MM.1S (cell line): ENCODE results near the gene ALAS1.

Experiments
- DNase-seq: peaks from one replicate; pipeline ENCODE4 v3.0.0-alpha.2; 2015
- H2AFZ ChIP-seq: fragments of 300-600 bp; sonication (generic); 2 replicates; pipeline ENCODE4 v1.6.0; 2016; ENCODE audit warnings: antibody characterized with exemption, low read length
- H3F3A ChIP-seq: fragments of 300-600 bp; sonication (generic); 2 replicates; pipeline ENCODE4 v1.6.1; 2016; ENCODE audit warnings: mild to moderate bottlenecking, antibody characterized with exemption, low read length, moderate library complexity, mixed read lengths; ENCODE audit not compliant: insufficient read depth
- H3K27ac ChIP-seq: fragments of 300-600 bp; sonication (generic); 2 replicates; pipeline ENCODE4 v1.5.1; 2016; ENCODE audit warnings: mild to moderate bottlenecking, low read length
- H3K27me3 ChIP-seq: fragments of 300-600 bp; sonication (generic); replicated peaks from 2 replicates; pipeline ENCODE4 v1.6.0; 2016; ENCODE audit warnings: low read length; ENCODE audit not compliant: insufficient read depth
- H3K36me3 ChIP-seq: fragments of 300-600 bp; sonication (generic); replicated peaks from 2 replicates; pipeline ENCODE4 v1.6.1; 2016; ENCODE audit warnings: mild to moderate bottlenecking, low read length, mixed read lengths; ENCODE audit not compliant: insufficient read depth
- H3K4me1 ChIP-seq: fragments of 300-600 bp; sonication (generic); 2 replicates; pipeline ENCODE4 v1.6.1; 2016; ENCODE audit warnings: low read length, mixed read lengths
- H3K4me2 ChIP-seq: fragments of 300-600 bp; sonication (generic); 2 replicates; pipeline ENCODE4 v1.6.0; 2016; ENCODE audit warnings: low read depth, low read length
- H3K4me3 ChIP-seq: fragments of 300-600 bp; sonication (generic); 2 replicates; pipeline ENCODE4 v1.5.1; 2016; ENCODE audit warnings: low read length, mixed read lengths
- H3K79me2 ChIP-seq: fragments of 300-600 bp; sonication (generic); 2 replicates; pipeline ENCODE4 v1.6.1; 2016; ENCODE audit warnings: mixed run types, low read length, mixed read lengths
- H3K9ac ChIP-seq: fragments of 300-600 bp; sonication (generic); 2 replicates; pipeline ENCODE4 v1.6.1; 2016; ENCODE audit warnings: low read length, mixed read lengths
- H3K9me2 ChIP-seq: fragments of 300-600 bp; sonication (generic); replicated peaks from 2 replicates; pipeline ENCODE4 v1.6.1; 2016; ENCODE audit warnings: mild to moderate bottlenecking, low read length, mixed read lengths; ENCODE audit not compliant: insufficient read depth
- H3K9me3 ChIP-seq: fragments of 300-600 bp; sonication (generic); replicated peaks from 2 replicates; pipeline ENCODE4 v1.6.1; 2016; ENCODE audit warnings: mild to moderate bottlenecking, low read length, mixed read lengths; ENCODE audit not compliant: insufficient read depth
- H4K20me1 ChIP-seq: fragments of 300-600 bp; sonication (generic); 2 replicates; pipeline ENCODE4 v1.6.1; 2016; ENCODE audit warnings: mild to moderate bottlenecking, low read length, moderate library complexity, mixed read lengths; ENCODE audit not compliant: insufficient read depth
- CTCF ChIP-seq: fragments of 300-600 bp; sonication (generic); IDR thresholded peaks from 2 replicates; pipeline ENCODE4 v1.5.1; 2016; ENCODE audit warnings: antibody characterized with exemption, low read length, mixed read lengths
- EZH2 ChIP-seq: fragments of 300-600 bp; sonication (generic); optimal IDR thresholded peaks from 2 replicates; pipeline ENCODE3; 2017; ENCODE audit warnings: low read depth, mild to moderate bottlenecking, antibody characterized with exemption, low read length, mixed read lengths
- EZH2phosphoT487 ChIP-seq: fragments of 300-600 bp; sonication (generic); IDR thresholded peaks from 2 replicates; pipeline ENCODE4 v1.6.1; 2018; ENCODE audit warnings: antibody characterized with exemption, low read length

Gene ALAS1

DNA sequence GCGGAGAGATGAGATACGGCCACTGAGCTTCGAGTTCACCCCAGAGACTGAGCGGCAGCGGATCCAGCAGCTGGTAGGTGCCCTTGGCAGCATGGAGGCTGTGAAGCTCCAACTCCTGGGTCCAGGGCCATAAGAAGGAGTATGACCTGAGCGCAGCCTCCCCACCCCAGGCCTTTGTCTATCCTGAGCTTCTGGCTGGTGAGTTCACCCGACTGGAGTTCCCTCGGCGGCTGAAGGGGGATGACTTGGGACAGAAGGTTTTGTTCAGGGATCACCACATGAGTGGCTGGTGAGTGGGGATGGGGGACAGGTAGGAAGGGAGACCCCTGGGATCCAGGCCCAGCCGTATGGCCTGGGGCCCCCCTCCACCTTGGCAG, 50.2 kb downstream of the ALAS1 start:
- no peak for DNase-seq
- no peak overlapping the region for H3K9ac ChIP-seq
- no peaks in the 10 kb centered on the region for H3K9me2 ChIP-seq
- H4K20me1 ChIP-seq = no peaks in the 10 kb centered on the region
- H3K36me3 ChIP-seq = no peaks in the 10 kb centered on the region
- no peak for TF ChIP-seq EZH2phosphoT487
- no peak for TF ChIP-seq EZH2
- TF ChIP-seq CTCF = no peak
- no peak overlapping the region for H3K4me3 ChIP-seq
- H2AFZ ChIP-seq = no peak overlapping the region
- peaks cover 15% of the 10 kb centered on the region for H3F3A ChIP-seq
- H3K4me1 ChIP-seq = peaks cover 14% of the 10 kb centered on the region
- H3K27me3 ChIP-seq = no peaks in the 10 kb centered on the region
- no peak overlapping the region for H3K27ac ChIP-seq
- H3K4me2 ChIP-seq = no peak overlapping the region
- H3K9me3 ChIP-seq = no peaks in the 10 kb centered on the region
- H3K79me2 ChIP-seq = peaks cover 6% of the 10 kb centered on the region; the same call in 1 of the 2 replicates

GRCh38 chr3:52248816-52249547, 51.0 kb downstream of the ALAS1 start:
- Histone ChIP-seq H3K9me2 (no peaks in the 10 kb centered on the region), H3K4me3 (no peak overlapping the region), H3K79me2 (peaks cover 6% of the 10 kb centered on the region; the same call in 1 of the 2 replicates), H3K27me3 (no peaks in the 10 kb centered on the region), H3K36me3 (no peaks in the 10 kb centered on the region), H3K4me2 (no peak overlapping the region), H3K9ac (no peak overlapping the region), H3K27ac (no peak overlapping the region), H4K20me1 (no peaks in the 10 kb centered on the region), H2AFZ (no peak overlapping the region), H3F3A (peaks cover 22% of the 10 kb centered on the region), H3K9me3 (no peaks in the 10 kb centered on the region), H3K4me1 (peaks cover 21% of the 10 kb centered on the region)
- TF ChIP-seq EZH2phosphoT487 (no peak), EZH2 (no peak), CTCF (no peak)
- DNase-seq = no peak

GRCh38 chr3:52249683-52250082, 51.7 kb downstream of the ALAS1 start:
- Histone ChIP-seq H3K36me3 (no peaks in the 10 kb centered on the region), H4K20me1 (no peaks in the 10 kb centered on the region), H3K79me2 (peaks cover 6% of the 10 kb centered on the region; the same call in 1 of the 2 replicates), H3K4me3 (no peak overlapping the region), H3K9me2 (no peaks in the 10 kb centered on the region), H3F3A (peaks cover 29% of the 10 kb centered on the region), H3K27ac (no peak overlapping the region), H3K9me3 (no peaks in the 10 kb centered on the region), H3K27me3 (no peaks in the 10 kb centered on the region), H3K9ac (no peak overlapping the region), H3K4me2 (no peak overlapping the region), H2AFZ (no peak overlapping the region), H3K4me1 (peaks cover 28% of the 10 kb centered on the region)
- DNase-seq = no peak
- TF ChIP-seq EZH2phosphoT487 (no peak), EZH2 (no peak), CTCF (no peak)
